Activated T-helper 1 cell treated with anti-CD3 and anti-CD28 coated beads, Interleukin-2, amount 50 U/mL, for 16 hours (primary cell): ENCODE results near the gene ZMYND19.
"Not testable (repeated sequence)": the region's sequence is repeated elsewhere in the genome, so short reads cannot be mapped to it uniquely, and the experiment has no call there.

Experiments
- DNase-seq, 2 donors: peaks; one replicate each; pipeline ENCODE4 v3.0.0-alpha.2; 2020; ENCODE audit warnings: low read depth in 1 of 2, low spot score in 1 of 2

The ZMYND19 gene

GRCh38 chr9:137564134-137564533 lies 26.2 kb downstream of the ZMYND19 start:
- DNase-seq = no peak

- no peak for DNase-seq
Observed at GRCh38 chr9:137558127-137558526, 32.2 kb downstream of the ZMYND19 start.

- DNase-seq = no peak
Observed at GRCh38 chr9:137556069-137556838, 34.1 kb downstream of the ZMYND19 start.

GRCh38 chr9:137555179-137555578 lies 35.1 kb downstream of the ZMYND19 start:
- DNase-seq = no peak

GRCh38 chr9:137554349-137554748 lies 36.0 kb downstream of the ZMYND19 start:
- DNase-seq = no peak

- not testable (repeated sequence) for DNase-seq
Observed at GRCh38 chr9:137553654-137554053, 36.7 kb downstream of the ZMYND19 start.

- DNase-seq = no peak
Observed at GRCh38 chr9:137552022-137552768, 38.1 kb downstream of the ZMYND19 start.

- peak; percentile 73 to 84 for DNase-seq
Observed at GRCh38 chr9:137551264-137552021, 38.9 kb downstream of the ZMYND19 start, which contains the start of gene MRPL41. MRPL41 (plus strand) TSS chr9:137551879; CDS start chr9:137552082, 203 bp downstream.

- not testable (repeated sequence) for DNase-seq
Observed at GRCh38 chr9:137550958-137551263, 39.4 kb downstream of the ZMYND19 start.

GRCh38 chr9:137550231-137550621 lies 40.1 kb downstream of the ZMYND19 start, which contains the start of gene PNPLA7:
PNPLA7 (minus strand) TSS chr9:137550402; CDS start chr9:137550197, 205 bp downstream.
- peak; percentile 26 for DNase-seq

- no peak for DNase-seq
Observed at GRCh38 chr9:137547687-137548543, 42.4 kb downstream of the ZMYND19 start.

GRCh38 chr9:137545123-137545522 lies 45.2 kb downstream of the ZMYND19 start:
- no peak for DNase-seq

- no peak for DNase-seq
Observed at GRCh38 chr9:137544176-137544760, 46.0 kb downstream of the ZMYND19 start.

- DNase-seq = no peak
Observed at GRCh38 chr9:137543237-137543963, 46.9 kb downstream of the ZMYND19 start.

GRCh38 chr9:137542486-137542885 lies 47.8 kb downstream of the ZMYND19 start:
- no peak for DNase-seq

GRCh38 chr9:137540536-137540935 lies 49.8 kb downstream of the ZMYND19 start:
- no peak for DNase-seq

- DNase-seq = no peak
Observed at GRCh38 chr9:137538058-137538457, 52.3 kb downstream of the ZMYND19 start.

- DNase-seq = not testable (repeated sequence)
Observed at GRCh38 chr9:137536594-137537131, 53.6 kb downstream of the ZMYND19 start.

- no peak for DNase-seq
Observed at GRCh38 chr9:137535120-137535428, 55.2 kb downstream of the ZMYND19 start.
